ENCODE results near the gene PAQR5. TPM values are rescaled to one million over a fixed set of nuclear protein-coding genes. Genes with fewer than 3 reads are reported as not detected.

Gene PAQR5
- total and polyA plus RNA-seq, 10 donors, result 0.03 to 0.58 (median 0.27) TPM; not detected in 5

GRCh38 chr15:69369631-69370030 lies 70.9 kb downstream of the PAQR5 start:
- TF ChIP-seq CTCF (IDR thresholded peaks at IDR 0.05 in 8 of 11, conservative IDR thresholded peaks at IDR 0.05 in 3 of 11) (no peak), POLR2AphosphoS5 (IDR thresholded peaks at IDR 0.05) (no peak), POLR2A (IDR thresholded peaks at IDR 0.05) (no peak)
- no peaks in the 10 kb centered on the region for H3K36me3 ChIP-seq
- no peak overlapping the region for H3K27ac ChIP-seq
- intact Hi-C loops (cut with DNase I; ENCODE audit: low total_unique reads), result no loop called here
- H3K9me3 ChIP-seq, result peaks cover 0 to 3% (median 0%) of the 10 kb centered on the region in 8 donors
- peaks cover 0 to 8% (median 0%) of the 10 kb centered on the region in 7 donors for H3K27me3 ChIP-seq (replicated peaks in 1 of 7)
- no peak overlapping the region for H3K4me3 ChIP-seq
- H3K4me1 ChIP-seq, result no peaks in the 10 kb centered on the region
- DNase-seq, result no peak
- WGBS, 5 donors, result 77 to 94% (median 86%) methylated on average over 2 of the region's 2 CpGs

GRCh38 chr15:69373406-69373805 lies 74.7 kb downstream of the PAQR5 start:
- 94 to 96% (median 95%) methylated on average over 6 of the region's 6 CpGs for WGBS, 5 donors
- Histone ChIP-seq H3K36me3 (no peaks in the 10 kb centered on the region), H3K27me3 (replicated peaks in 1 of 7) (peaks cover 0 to 25% (median 0%) of the 10 kb centered on the region in 7 donors), H3K4me1 (peaks cover 0 to 9% (median 0%) of the 10 kb centered on the region in 6 donors), H3K4me3 (no peak overlapping the region), H3K9me3 (no peaks in the 10 kb centered on the region), H3K27ac (no peak overlapping the region)
- TF ChIP-seq POLR2AphosphoS5 (IDR thresholded peaks at IDR 0.05) (no peak), CTCF (IDR thresholded peaks at IDR 0.05 in 8 of 11, conservative IDR thresholded peaks at IDR 0.05 in 3 of 11) (no peak), POLR2A (IDR thresholded peaks at IDR 0.05) (no peak)
- no peak for DNase-seq
- intact Hi-C loops (cut with DNase I; ENCODE audit: low total_unique reads), result no loop called here

- no peak for DNase-seq
Observed at GRCh38 chr15:69375151-69375790, 76.6 kb downstream of the PAQR5 start.

More at GRCh38 chr15:69375151-69375790, 76.6 kb downstream of the PAQR5 start:
- Histone ChIP-seq H3K4me3 (no peak overlapping the region), H3K4me1 (peaks cover 0 to 9% (median 0%) of the 10 kb centered on the region in 6 donors), H3K27me3 (replicated peaks in 1 of 7) (peaks cover 0 to 25% (median 0%) of the 10 kb centered on the region in 7 donors), H3K27ac (no peak overlapping the region), H3K36me3 (no peaks in the 10 kb centered on the region), H3K9me3 (no peaks in the 10 kb centered on the region)
- 64 to 73% (median 71%) methylated on average over 8 of the region's 8 CpGs for WGBS, 5 donors
- TF ChIP-seq CTCF (IDR thresholded peaks at IDR 0.05 in 8 of 11, conservative IDR thresholded peaks at IDR 0.05 in 3 of 11), result no peak
- TF ChIP-seq POLR2AphosphoS5 (IDR thresholded peaks at IDR 0.05), result no peak
- TF ChIP-seq POLR2A (IDR thresholded peaks at IDR 0.05), result no peak
- intact Hi-C loops (cut with DNase I; ENCODE audit: low total_unique reads), result no loop called here
